Heart right ventricle (tissue), 16 donors: Measurements from ENCODE around the gene RUNX3. TPM values are rescaled to one million over a fixed set of nuclear protein-coding genes. Genes with fewer than 3 reads are reported as not detected.

Source experiments
- ATAC-seq, 8 donors: fragments of 200-7000 bp; cut with Tn5 transposase; one replicate each; pipeline ENCODE4 v1.9.1; 2020; ENCODE audit warnings: mild to moderate bottlenecking in 8 of 8, moderate library complexity in 8 of 8, moderate number of reproducible peaks in 1 of 8
- DNase-seq, 2 donors: peaks; one replicate each; pipeline ENCODE4 v3.0.0-alpha.2; 2020
- H3K27ac ChIP-seq, 10 donors: fragments of 200-600 bp; sonication (generic) in 2 of 10; one replicate each; pipeline versions ENCODE4 v1.5.0 to v1.8.0; 2020 to 2022; ENCODE audit warnings: mild to moderate bottlenecking in 3 of 10
- H3K27me3 ChIP-seq, 7 donors: fragments of 200-600 bp; one replicate each; pipeline ENCODE4 v1.8.0; 2021 to 2022; ENCODE audit warnings: mild to moderate bottlenecking in 2 of 7
- H3K36me3 ChIP-seq, 9 donors: fragments of 200-600 bp; sonication (generic) in 1 of 9; one replicate each; pipeline versions ENCODE4 v1.5.0 to v1.8.0; 2020 to 2022; ENCODE audit warnings: mild to moderate bottlenecking in 2 of 9
- H3K4me1 ChIP-seq, 9 donors: fragments of 200-600 bp; sonication (generic) in 1 of 9; one replicate each; pipeline versions ENCODE4 v1.5.0 to v1.8.0; 2020 to 2022; ENCODE audit warnings: mild to moderate bottlenecking in 4 of 9
- H3K4me3 ChIP-seq, 10 donors: fragments of 200-600 bp; sonication (generic) in 2 of 10; one replicate each; pipeline versions ENCODE4 v1.5.0 to v1.8.0; 2020 to 2022; ENCODE audit warnings: mild to moderate bottlenecking in 7 of 10, moderate library complexity in 2 of 10
- H3K9me3 ChIP-seq, 11 donors: fragments of 200-600 bp in 10 of 11; sonication (generic) in 2 of 11; one replicate each; pipeline versions ENCODE4 v1.5.0 to v1.8.0; 2013 to 2022; ENCODE audit warnings: mild to moderate bottlenecking in 2 of 11, control low read depth in 1 of 11, moderate library complexity in 1 of 11
- CTCF ChIP-seq, 9 donors: fragments of 200-600 bp; sonication (generic) in 2 of 9; IDR thresholded peaks; one replicate each; pipeline versions ENCODE4 v1.5.0 to v1.8.0; 2021 to 2022; ENCODE audit warnings: antibody characterized with exemption in 9 of 9, mild to moderate bottlenecking in 5 of 9, moderate library complexity in 1 of 9
- WGBS, 2 donors: extraction: QIAGEN DNeasy Blood & Tissue Kit; methylation state at CpG; one replicate each; pipeline ENCODE4 v1.1.7; 2013; ENCODE audit warnings: inconsistent platforms in 1 of 2; 5-methylcytosine and 5-hydroxymethylcytosine counted together
- intact Hi-C, 10 donors: fragments of 100-400 bp; cut with DNase I; formaldehyde crosslinking; loops; one replicate each; pipeline versions ENCODE4 v1.11.1 to v1.14.2; 2022
- polyA plus RNA-seq, 2 donors: library from polyadenylated mRNA; stranded (reverse); fragments of 200-250 nt; gene quantifications; one replicate each; pipeline ENCODE4 v1.2.3, GENCODE V29; 2013
- total RNA-seq, 10 donors: library from RNA; stranded (reverse); fragmentation: NEBNext Ultra II Directional in 3 of 10; extraction: Animal tissue kit (Norgen Biotek cat#: 25700) in 3 of 10; gene quantifications; one replicate each; pipeline versions ENCODE4 v1.2.1 to v1.2.4, GENCODE V29; 2021 to 2023
- donor health status: Arrhythmogenic right ventricular cardiomyopathy.
- donor health status: ischemic (EF 13 %, LVEDD 7.1; RV severe dilation, severe dysfunction).
- donor health status: healthy with polysubstance abuse.
- donor health status: DM: no; HTN: yes; CAD: no.
- donor health status: DM: no; HTN: no; CAD: no.
- donor health status: ischemic (EF 25% LVEDD 6.9; RV normal size, moderate dysfunction).
- donor health status: ischemic (EF 25% LVEDD 5.7; RV mildly dilated, moderate dysfunction).
- donor health status: healthy.
- donor health status: DM: yes; HTN: yes; CAD: no.
- donor health status: Ischemic cardiomyopathy.
- donor health status: ischemic (EF 35%, LVEDD 5.7; RV mildly dilated, moderate dysfunction).
- donor health status: nonischemic (EF 11% LVEDD 7.7; RV severe dilation, severe dysfunction).
- donor health status: DM: yes; HTN: yes; CAD: no.
- donor health status: PGD.
- donor health status: ischemic (EF 29% LVEDD 5.4; RV normal size, mild dysfunction).
- donor health status: nonischemic (EF 23%, LVEDD 6.1; RV moderate dilation, normal function).

RUNX3 gene
- total and polyA plus RNA-seq, 12 donors: 0.07 to 5.9 (median 0.38) TPM

GRCh38 chr1:24875991-24876506, 54.0 kb downstream of the RUNX3 start:
- H3K4me1 ChIP-seq: peaks cover 0 to 12% (median 0%) of the 10 kb centered on the region in 9 donors
- H3K27ac ChIP-seq: no peak overlapping the region
- no peak for DNase-seq
- TF ChIP-seq CTCF (IDR thresholded peaks at IDR 0.05): no peak
- no peak overlapping the region for H3K4me3 ChIP-seq
- ATAC-seq: no peak
- intact Hi-C loops: no loop called here
- peaks cover 0 to 31% (median 12%) of the 10 kb centered on the region in 7 donors for H3K27me3 ChIP-seq
- no peaks in the 10 kb centered on the region for H3K36me3 ChIP-seq
- H3K9me3 ChIP-seq: peaks cover 0 to 7% (median 0%) of the 10 kb centered on the region in 11 donors
- WGBS, 2 donors: 43 to 66% methylated on average over 8 of the region's 8 CpGs

GRCh38 chr1:24875257-24875656, 54.8 kb downstream of the RUNX3 start:
- DNase-seq: no peak
- WGBS, 2 donors: 68 to 77% methylated on average over 8 of the region's 8 CpGs
- peak overlapping the region in 1 of 10 donors; percentile 11 for H3K27ac ChIP-seq

GRCh38 chr1:24874611-24875234, 55.4 kb downstream of the RUNX3 start:
- peaks cover 0 to 38% (median 22%) of the 10 kb centered on the region in 7 donors for H3K27me3 ChIP-seq
- no peak for TF ChIP-seq CTCF (IDR thresholded peaks at IDR 0.05)
- intact Hi-C loops: no loop called here
- peaks cover 0 to 17% (median 0%) of the 10 kb centered on the region in 9 donors for H3K4me1 ChIP-seq
- DNase-seq: no peak
- 56 to 66% methylated on average over 16 of the region's 16 CpGs for WGBS, 2 donors
- no peaks in the 10 kb centered on the region for H3K9me3 ChIP-seq
- H3K27ac ChIP-seq: peak overlapping the region in 1 of 10 donors; percentile 11
- no peaks in the 10 kb centered on the region for H3K36me3 ChIP-seq
- peak in 1 of 8 donors; percentile 73 for ATAC-seq
- H3K4me3 ChIP-seq: no peak overlapping the region

More at GRCh38 chr1:24875257-24875656, 54.8 kb downstream of the RUNX3 start:
- TF ChIP-seq CTCF (IDR thresholded peaks at IDR 0.05): no peak
- intact Hi-C loops: no loop called here
- peaks cover 0 to 2% (median 0%) of the 10 kb centered on the region in 11 donors for H3K9me3 ChIP-seq
- peaks cover 0 to 17% (median 0%) of the 10 kb centered on the region in 9 donors for H3K4me1 ChIP-seq
- no peak for ATAC-seq
- peaks cover 0 to 38% (median 19%) of the 10 kb centered on the region in 7 donors for H3K27me3 ChIP-seq
- no peak overlapping the region for H3K4me3 ChIP-seq
- no peaks in the 10 kb centered on the region for H3K36me3 ChIP-seq

- Histone ChIP-seq H3K4me3 (no peak overlapping the region), H3K9me3 (no peaks in the 10 kb centered on the region), H3K27ac (no peak overlapping the region), H3K36me3 (no peaks in the 10 kb centered on the region), H3K27me3 (peaks cover 0 to 38% (median 22%) of the 10 kb centered on the region in 7 donors), H3K4me1 (peaks cover 0 to 17% (median 0%) of the 10 kb centered on the region in 9 donors)
- ATAC-seq (no peak), DNase-seq (no peak)
- WGBS, 2 donors: 89 to 94% methylated on average over 7 of the region's 7 CpGs
- intact Hi-C loops: no loop called here
- no peak for TF ChIP-seq CTCF (IDR thresholded peaks at IDR 0.05)
Measured at GRCh38 chr1:24874056-24874455, 56.0 kb downstream of the RUNX3 start.
